Mesenchymal stem cell (in vitro differentiated cells and primary cell): ENCODE results near the gene DIPK1C.
A peak's percentile ranks its signal among the peaks of the same experiment; 100 is the strongest.

Source experiments
- DNase-seq: peaks from one replicate; pipeline ENCODE4 v3.0.0-alpha.2; 2013
- H2AFZ ChIP-seq: one replicate; pipeline ENCODE4 v1.6.1; 2013; ENCODE audit warnings: low read depth, mild to moderate bottlenecking, control low read depth, inconsistent platforms, low read length, moderate library complexity
- H2AK5ac ChIP-seq: 2 replicates; pipeline ENCODE4 v1.6.1; 2013; ENCODE audit warnings: low read length, moderate library complexity, mild to moderate bottlenecking, inconsistent platforms; ENCODE audit not compliant: severe bottlenecking
- H2BK120ac ChIP-seq: one replicate; pipeline ENCODE4 v1.6.1; 2013; ENCODE audit warnings: low read depth, mild to moderate bottlenecking, inconsistent platforms, low read length, moderate library complexity
- H2BK12ac ChIP-seq, 2 experiments: one replicate each; pipeline ENCODE4 v1.6.1; 2013; ENCODE audit warnings: inconsistent platforms in 2 of 2, low read length in 2 of 2, mild to moderate bottlenecking in 2 of 2, moderate library complexity in 2 of 2, control low read depth in 1 of 2
- H2BK15ac ChIP-seq: one replicate; pipeline ENCODE4 v1.6.1; 2013; ENCODE audit warnings: mild to moderate bottlenecking, low read depth, inconsistent platforms; ENCODE audit not compliant: poor library complexity, severe bottlenecking
- H2BK5ac ChIP-seq: 2 replicates; pipeline ENCODE4 v1.6.1; 2013; ENCODE audit warnings: low read depth, mild to moderate bottlenecking, low read length, control low read depth, inconsistent platforms; ENCODE audit not compliant: poor library complexity, severe bottlenecking
- H3K14ac ChIP-seq, 2 experiments: one replicate each; pipeline ENCODE4 v1.6.1; 2013; ENCODE audit warnings: inconsistent platforms in 2 of 2, low read length in 2 of 2, control low read depth in 1 of 2, mild to moderate bottlenecking in 1 of 2, moderate library complexity in 1 of 2
- H3K18ac ChIP-seq, 2 experiments: one replicate each; pipeline ENCODE4 v1.6.1; 2013; ENCODE audit warnings: inconsistent platforms in 2 of 2, low read length in 2 of 2, control low read depth in 1 of 2, low read depth in 1 of 2, mild to moderate bottlenecking in 1 of 2
- H3K23ac ChIP-seq, 2 experiments: one replicate each; pipeline ENCODE4 v1.6.1; 2013; ENCODE audit warnings: inconsistent platforms in 2 of 2, low read length in 2 of 2, mild to moderate bottlenecking in 2 of 2, moderate library complexity in 2 of 2, control low read depth in 1 of 2
- H3K27ac ChIP-seq: 2 replicates; pipeline ENCODE4 v1.5.1; 2013; ENCODE audit warnings: mild to moderate bottlenecking, moderate library complexity, low read length, control low read depth, inconsistent platforms; ENCODE audit not compliant: poor library complexity, severe bottlenecking
- H3K27me3 ChIP-seq, 2 experiments: 2 replicates each; pipeline versions ENCODE4 v1.6.1 to v1.7.0; 2013; ENCODE audit warnings: low read length in 2 of 2, mild to moderate bottlenecking in 2 of 2, moderate library complexity in 2 of 2, control low read depth in 1 of 2, inconsistent platforms in 1 of 2; ENCODE audit not compliant: control insufficient read depth in 1 of 2, insufficient read depth in 1 of 2
- H3K36me3 ChIP-seq, 2 experiments: 2 replicates each; pipeline versions ENCODE4 v1.6.1 to v1.7.0; 2013; ENCODE audit warnings: low read length in 2 of 2, control low read depth in 1 of 2, inconsistent platforms in 1 of 2, low read depth in 1 of 2, mild to moderate bottlenecking in 1 of 2; ENCODE audit not compliant: insufficient read depth in 2 of 2, control insufficient read depth in 1 of 2
- H3K4ac ChIP-seq, 2 experiments: one replicate each; pipeline ENCODE4 v1.6.1; 2013; ENCODE audit warnings: inconsistent platforms in 2 of 2, low read length in 2 of 2, mild to moderate bottlenecking in 2 of 2, moderate library complexity in 2 of 2, control low read depth in 1 of 2, low read depth in 1 of 2
- H3K4me1 ChIP-seq: 2 replicates; pipeline ENCODE4 v1.6.1; 2013; ENCODE audit warnings: low read depth, low read length, control low read depth; ENCODE audit not compliant: control insufficient read depth, insufficient read depth
- H3K4me2 ChIP-seq: 2 replicates; pipeline ENCODE4 v1.6.1; 2013; ENCODE audit warnings: low read length, mild to moderate bottlenecking, inconsistent platforms; ENCODE audit not compliant: poor library complexity, severe bottlenecking
- H3K4me3 ChIP-seq, 2 experiments: 2 replicates each; pipeline versions ENCODE4 v1.5.1 to v1.7.0; 2013; ENCODE audit warnings: low read length in 2 of 2, mild to moderate bottlenecking in 2 of 2, control low read depth in 1 of 2, low read depth in 1 of 2; ENCODE audit not compliant: insufficient read depth in 1 of 2
- H3K79me1 ChIP-seq: replicated peaks from 2 replicates; pipeline ENCODE4 v1.6.1; 2013; ENCODE audit warnings: mild to moderate bottlenecking, control low read depth, low read length, inconsistent platforms; ENCODE audit not compliant: poor library complexity, severe bottlenecking
- H3K9ac ChIP-seq: 2 replicates; pipeline ENCODE4 v1.7.0; 2013; ENCODE audit warnings: mild to moderate bottlenecking, low read length, moderate library complexity
- H3K9me3 ChIP-seq: 2 replicates; pipeline ENCODE4 v1.7.0; 2013; ENCODE audit warnings: mild to moderate bottlenecking, low read length; ENCODE audit not compliant: control insufficient read depth
- H4K8ac ChIP-seq: one replicate; pipeline ENCODE4 v1.6.1; 2013; ENCODE audit warnings: inconsistent platforms, mild to moderate bottlenecking, low read length, moderate library complexity
- H4K91ac ChIP-seq: one replicate; pipeline ENCODE4 v1.6.1; 2013; ENCODE audit warnings: mild to moderate bottlenecking, low read length, inconsistent platforms
- WGBS: methylation state at CpG from one replicate; pipeline ENCODE4 v1.1.7; 2013; ENCODE audit warnings: mixed read lengths; 5-methylcytosine and 5-hydroxymethylcytosine counted together

Gene DIPK1C

DNA sequence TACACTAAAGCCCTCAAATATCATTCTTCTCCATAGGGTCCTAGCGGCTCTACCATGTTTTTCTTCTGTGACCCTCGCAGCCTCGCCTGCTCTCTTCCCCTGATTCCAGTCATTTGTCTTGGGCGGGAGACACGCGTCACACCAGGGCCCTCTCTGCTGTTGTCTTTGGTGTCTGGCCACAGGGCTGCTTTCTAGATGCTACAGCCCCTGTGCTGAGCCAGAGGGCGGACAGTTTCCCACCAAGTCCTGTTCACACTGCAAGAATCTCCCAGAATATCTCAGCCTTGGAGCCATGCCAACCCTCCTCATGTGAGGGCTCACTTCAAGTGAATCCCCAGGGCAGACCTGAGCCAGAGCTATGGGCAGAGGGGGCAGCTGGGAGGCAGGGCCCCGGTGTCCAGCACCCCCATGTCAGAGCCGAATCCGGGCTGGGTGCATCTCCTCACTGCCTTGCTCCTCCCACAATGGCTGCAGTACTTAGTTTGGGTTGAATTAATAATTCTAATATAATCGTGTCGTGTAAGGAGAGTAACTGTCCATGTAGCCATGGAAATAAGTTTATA is 42.1 kb downstream of the DIPK1C start:
- peak overlapping the region in 1 of 2 experiments; percentile 67 for H3K23ac ChIP-seq
- no peak overlapping the region for H2BK12ac ChIP-seq
- H3K4me1 ChIP-seq, result peaks cover 1% of the 10 kb centered on the region
- WGBS, result 95% methylated on average over 8 of the region's 12 CpGs
- no peak overlapping the region for H3K27ac ChIP-seq
- peak overlapping the region in 1 of 2 experiments; percentile 53 for H3K14ac ChIP-seq
- H2AK5ac ChIP-seq, result no peak overlapping the region
- H3K4ac ChIP-seq, result no peak overlapping the region
- DNase-seq, result no peak
- no peak overlapping the region for H3K18ac ChIP-seq
- H3K4me2 ChIP-seq, result no peak overlapping the region
- no peak overlapping the region for H2BK5ac ChIP-seq
- no peak overlapping the region for H2BK15ac ChIP-seq
- H4K8ac ChIP-seq, result no peak overlapping the region
- no peaks in the 10 kb centered on the region for H3K9me3 ChIP-seq
- no peaks in the 10 kb centered on the region for H3K36me3 ChIP-seq
- no peak overlapping the region for H2BK120ac ChIP-seq
- no peaks in the 10 kb centered on the region for H3K79me1 ChIP-seq
- no peak overlapping the region for H2AFZ ChIP-seq
- H3K4me3 ChIP-seq, result no peak overlapping the region
- no peak overlapping the region for H4K91ac ChIP-seq
- H3K27me3 ChIP-seq, result peaks cover 20 to 81% of the 10 kb centered on the region in 2 experiments
- H3K9ac ChIP-seq, result no peak overlapping the region

DNA sequence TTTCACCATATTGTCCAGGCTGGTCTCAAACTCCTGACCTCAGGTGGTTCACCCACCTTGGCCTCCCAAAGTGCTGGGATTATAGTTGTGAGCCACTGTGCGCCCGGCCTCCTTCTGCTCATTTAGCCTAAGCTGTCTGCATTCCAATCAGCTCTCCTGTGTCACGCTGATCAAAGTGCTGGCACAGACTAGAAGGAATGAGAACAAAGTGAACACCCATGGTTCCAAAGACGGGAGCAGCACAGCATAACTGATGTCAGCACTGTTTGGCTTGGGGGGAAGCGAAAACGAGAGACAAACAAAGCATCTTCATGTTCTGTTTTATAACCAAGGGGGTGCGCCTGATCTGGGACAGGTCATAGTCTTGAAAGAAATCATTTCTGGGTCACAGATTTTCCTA is 43.3 kb downstream of the DIPK1C start:
- Histone ChIP-seq H2BK15ac (no peak overlapping the region), H3K4me2 (no peak overlapping the region), H4K91ac (no peak overlapping the region), H3K4ac (no peak overlapping the region), H3K36me3 (no peaks in the 10 kb centered on the region), H3K9me3 (no peaks in the 10 kb centered on the region), H2BK5ac (no peak overlapping the region), H3K4me1 (peaks cover 1% of the 10 kb centered on the region), H2AK5ac (no peak overlapping the region), H2BK12ac (no peak overlapping the region), H3K9ac (no peak overlapping the region), H3K27ac (no peak overlapping the region), H3K18ac (no peak overlapping the region), H2BK120ac (no peak overlapping the region), H2AFZ (no peak overlapping the region), H4K8ac (no peak overlapping the region), H3K14ac (no peak overlapping the region), H3K27me3 (peaks cover 20 to 79% of the 10 kb centered on the region in 2 experiments), H3K79me1 (no peaks in the 10 kb centered on the region), H3K4me3 (no peak overlapping the region), H3K23ac (no peak overlapping the region)
- DNase-seq, result no peak
- WGBS, result 91% methylated on average over 7 of the region's 7 CpGs

GRCh38 chr18:74412116-74412880 is 44.8 kb downstream of the DIPK1C start:
- H3K36me3 ChIP-seq, result no peaks in the 10 kb centered on the region
- H2AFZ ChIP-seq, result no peak overlapping the region
- DNase-seq, result no peak
- H2BK15ac ChIP-seq, result no peak overlapping the region
- H3K18ac ChIP-seq, result no peak overlapping the region
- H4K8ac ChIP-seq, result no peak overlapping the region
- H3K4ac ChIP-seq, result no peak overlapping the region
- H3K27me3 ChIP-seq, result peaks cover 13 to 78% of the 10 kb centered on the region in 2 experiments
- H2BK5ac ChIP-seq, result no peak overlapping the region
- no peak overlapping the region for H2AK5ac ChIP-seq
- 76% methylated on average over 21 of the region's 21 CpGs for WGBS
- H3K4me2 ChIP-seq, result no peak overlapping the region
- H3K23ac ChIP-seq, result no peak overlapping the region
- no peaks in the 10 kb centered on the region for H3K9me3 ChIP-seq
- H3K14ac ChIP-seq, result no peak overlapping the region
- H3K27ac ChIP-seq, result no peak overlapping the region
- H4K91ac ChIP-seq, result no peak overlapping the region
- H3K4me1 ChIP-seq, result peaks cover 1% of the 10 kb centered on the region
- H3K4me3 ChIP-seq, result no peak overlapping the region
- no peak overlapping the region for H2BK120ac ChIP-seq
- no peak overlapping the region for H2BK12ac ChIP-seq
- no peak overlapping the region for H3K9ac ChIP-seq
- H3K79me1 ChIP-seq, result no peaks in the 10 kb centered on the region

DNA sequence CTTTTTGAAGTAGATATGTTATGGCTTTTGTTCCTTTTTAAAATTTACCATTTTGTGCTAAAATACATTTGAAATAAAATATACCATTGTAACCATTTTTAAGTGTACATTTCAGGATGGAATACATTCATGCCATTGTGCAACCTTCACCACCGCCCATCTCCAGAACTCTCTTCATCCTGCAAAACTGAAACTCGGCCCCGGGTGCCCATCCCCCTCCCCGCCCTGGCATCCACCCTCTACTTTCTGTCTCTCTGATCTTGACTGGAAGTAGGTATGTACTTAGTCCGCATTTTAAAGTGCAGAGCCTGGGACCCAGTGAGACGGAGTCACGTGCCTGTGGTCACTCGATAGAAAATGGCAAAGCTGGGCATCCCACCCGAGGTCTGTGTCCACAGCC is 45.6 kb downstream of the DIPK1C start:
- DNase-seq, result no peak
- H3K4ac ChIP-seq, result no peak overlapping the region
- H2BK120ac ChIP-seq, result no peak overlapping the region
- H2AK5ac ChIP-seq, result no peak overlapping the region
- no peaks in the 10 kb centered on the region for H3K79me1 ChIP-seq
- H2BK15ac ChIP-seq, result no peak overlapping the region
- 82% methylated on average over 9 of the region's 9 CpGs for WGBS
- peaks cover 1% of the 10 kb centered on the region for H3K4me1 ChIP-seq
- no peaks in the 10 kb centered on the region for H3K9me3 ChIP-seq
- H4K91ac ChIP-seq, result no peak overlapping the region
- no peak overlapping the region for H2AFZ ChIP-seq
- H3K9ac ChIP-seq, result no peak overlapping the region
- no peak overlapping the region for H4K8ac ChIP-seq
- H3K4me3 ChIP-seq, result no peak overlapping the region
- H3K18ac ChIP-seq, result no peak overlapping the region
- H3K23ac ChIP-seq, result no peak overlapping the region
- peaks cover 15 to 75% of the 10 kb centered on the region in 2 experiments for H3K27me3 ChIP-seq
- H3K14ac ChIP-seq, result no peak overlapping the region
- H2BK12ac ChIP-seq, result no peak overlapping the region
- H2BK5ac ChIP-seq, result no peak overlapping the region
- H3K27ac ChIP-seq, result no peak overlapping the region
- no peak overlapping the region for H3K4me2 ChIP-seq
- H3K36me3 ChIP-seq, result no peaks in the 10 kb centered on the region
